Measurements from ENCODE around the gene HSPG2. TPM values are rescaled to one million over a fixed set of nuclear protein-coding genes. Genes with fewer than 3 reads are reported as not detected.

HSPG2 gene
- total and polyA plus RNA-seq, 9 of the 15 experiments (the other 6 are each of a cell fraction or from before 2014, with no cell fraction given), result 0.14 to 160 (median 15.7) TPM

DNA sequence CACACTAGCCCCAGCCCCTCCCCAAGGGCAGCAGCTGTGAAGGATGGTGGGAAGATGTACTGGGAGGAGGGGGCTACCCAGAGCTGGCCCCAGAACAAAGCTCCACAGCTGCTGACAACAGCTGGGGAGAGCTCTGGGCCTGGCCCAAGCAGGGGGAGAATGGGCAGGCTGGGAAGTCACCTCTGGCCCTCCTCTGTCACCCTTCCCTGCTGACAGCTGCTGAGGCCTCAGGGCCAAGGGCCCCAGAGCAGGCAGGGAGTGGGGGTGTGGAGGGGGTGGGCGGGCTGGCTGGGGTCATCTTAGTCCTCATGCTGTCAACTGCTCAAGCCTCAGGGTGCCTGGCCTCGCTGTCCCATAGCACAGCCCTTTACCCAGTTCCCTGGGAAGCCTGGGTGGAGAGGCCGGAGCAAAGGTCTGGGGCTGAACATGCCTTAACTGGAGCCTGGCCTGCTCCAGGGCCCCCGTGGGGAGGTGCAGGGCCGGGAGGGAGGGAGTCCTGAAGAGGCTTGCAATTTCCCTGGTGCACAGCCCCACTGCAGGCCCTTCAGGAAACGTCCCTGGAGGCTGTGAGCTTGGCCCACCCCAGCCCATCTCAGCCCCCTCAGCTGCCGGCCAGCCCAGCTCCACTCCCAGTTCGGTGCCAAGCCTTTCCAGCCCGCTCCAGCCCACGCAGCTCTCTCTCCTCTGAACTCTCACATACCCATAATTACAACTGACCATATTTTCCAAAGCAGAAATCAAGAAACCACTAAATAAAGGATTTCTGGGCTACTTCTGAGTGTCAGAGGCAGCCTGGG, 25.7 kb downstream of the HSPG2 start (continued):
- TF ChIP-seq, protein P1, sequence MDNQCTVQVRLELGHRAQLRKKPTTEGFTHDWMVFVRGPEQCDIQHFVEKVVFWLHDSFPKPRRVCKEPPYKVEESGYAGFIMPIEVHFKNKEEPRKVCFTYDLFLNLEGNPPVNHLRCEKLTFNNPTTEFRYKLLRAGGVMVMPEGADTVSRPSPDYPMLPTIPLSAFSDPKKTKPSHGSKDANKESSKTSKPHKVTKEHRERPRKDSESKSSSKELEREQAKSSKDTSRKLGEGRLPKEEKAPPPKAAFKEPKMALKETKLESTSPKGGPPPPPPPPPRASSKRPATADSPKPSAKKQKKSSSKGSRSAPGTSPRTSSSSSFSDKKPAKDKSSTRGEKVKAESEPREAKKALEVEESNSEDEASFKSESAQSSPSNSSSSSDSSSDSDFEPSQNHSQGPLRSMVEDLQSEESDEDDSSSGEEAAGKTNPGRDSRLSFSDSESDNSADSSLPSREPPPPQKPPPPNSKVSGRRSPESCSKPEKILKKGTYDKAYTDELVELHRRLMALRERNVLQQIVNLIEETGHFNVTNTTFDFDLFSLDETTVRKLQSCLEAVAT (IDR thresholded peaks at IDR 0.05), result 0 out of 4 replicates have a peak, but pooled peaks of 1 of the 2 experiments have one; percentile 25
- TF ChIP-seq PHF20 (IDR thresholded peaks at IDR 0.05; ENCODE audit: partially characterized antibody) (peak; percentile 8), ZNF217 (CRISPR knock-in tag; IDR thresholded peaks at IDR 0.05) (peak; percentile 67; the same call in 1 of the 2 replicates), PTBP1 (IDR thresholded peaks at IDR 0.05; ENCODE audit: low read depth, low read length) (0 out of 2 replicates have a peak, but pooled peaks have one; percentile 13), ZNF282 (CRISPR knock-in tag; IDR thresholded peaks at IDR 0.05) (no peak), SRSF3 (IDR thresholded peaks at IDR 0.05; ENCODE audit: insufficient read depth, low read length) (no peak), RBFOX2 (IDR thresholded peaks at IDR 0.05; ENCODE audit: low read depth, low read length) (0 out of 2 replicates have a peak, but pooled peaks have one; percentile 15)
- TF ChIP-seq, protein P2, sequence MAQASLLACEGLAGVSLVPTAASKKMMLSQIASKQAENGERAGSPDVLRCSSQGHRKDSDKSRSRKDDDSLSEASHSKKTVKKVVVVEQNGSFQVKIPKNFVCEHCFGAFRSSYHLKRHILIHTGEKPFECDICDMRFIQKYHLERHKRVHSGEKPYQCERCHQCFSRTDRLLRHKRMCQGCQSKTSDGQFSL (CRISPR knock-in tag; IDR thresholded peaks at IDR 0.05), result 0 out of 2 replicates have a peak, but pooled peaks have one; percentile 38
- TF ChIP-seq, protein P2 (tag; IDR thresholded peaks at IDR 0.05), result no peak
- TF ChIP-seq, protein P3, sequence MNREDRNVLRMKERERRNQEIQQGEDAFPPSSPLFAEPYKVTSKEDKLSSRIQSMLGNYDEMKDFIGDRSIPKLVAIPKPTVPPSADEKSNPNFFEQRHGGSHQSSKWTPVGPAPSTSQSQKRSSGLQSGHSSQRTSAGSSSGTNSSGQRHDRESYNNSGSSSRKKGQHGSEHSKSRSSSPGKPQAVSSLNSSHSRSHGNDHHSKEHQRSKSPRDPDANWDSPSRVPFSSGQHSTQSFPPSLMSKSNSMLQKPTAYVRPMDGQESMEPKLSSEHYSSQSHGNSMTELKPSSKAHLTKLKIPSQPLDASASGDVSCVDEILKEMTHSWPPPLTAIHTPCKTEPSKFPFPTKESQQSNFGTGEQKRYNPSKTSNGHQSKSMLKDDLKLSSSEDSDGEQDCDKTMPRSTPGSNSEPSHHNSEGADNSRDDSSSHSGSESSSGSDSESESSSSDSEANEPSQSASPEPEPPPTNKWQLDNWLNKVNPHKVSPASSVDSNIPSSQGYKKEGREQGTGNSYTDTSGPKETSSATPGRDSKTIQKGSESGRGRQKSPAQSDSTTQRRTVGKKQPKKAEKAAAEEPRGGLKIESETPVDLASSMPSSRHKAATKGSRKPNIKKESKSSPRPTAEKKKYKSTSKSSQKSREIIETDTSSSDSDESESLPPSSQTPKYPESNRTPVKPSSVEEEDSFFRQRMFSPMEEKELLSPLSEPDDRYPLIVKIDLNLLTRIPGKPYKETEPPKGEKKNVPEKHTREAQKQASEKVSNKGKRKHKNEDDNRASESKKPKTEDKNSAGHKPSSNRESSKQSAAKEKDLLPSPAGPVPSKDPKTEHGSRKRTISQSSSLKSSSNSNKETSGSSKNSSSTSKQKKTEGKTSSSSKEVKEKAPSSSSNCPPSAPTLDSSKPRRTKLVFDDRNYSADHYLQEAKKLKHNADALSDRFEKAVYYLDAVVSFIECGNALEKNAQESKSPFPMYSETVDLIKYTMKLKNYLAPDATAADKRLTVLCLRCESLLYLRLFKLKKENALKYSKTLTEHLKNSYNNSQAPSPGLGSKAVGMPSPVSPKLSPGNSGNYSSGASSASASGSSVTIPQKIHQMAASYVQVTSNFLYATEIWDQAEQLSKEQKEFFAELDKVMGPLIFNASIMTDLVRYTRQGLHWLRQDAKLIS (CRISPR knock-in tag; IDR thresholded peaks at IDR 0.05), result no peak
- TF ChIP-seq, protein P4, sequence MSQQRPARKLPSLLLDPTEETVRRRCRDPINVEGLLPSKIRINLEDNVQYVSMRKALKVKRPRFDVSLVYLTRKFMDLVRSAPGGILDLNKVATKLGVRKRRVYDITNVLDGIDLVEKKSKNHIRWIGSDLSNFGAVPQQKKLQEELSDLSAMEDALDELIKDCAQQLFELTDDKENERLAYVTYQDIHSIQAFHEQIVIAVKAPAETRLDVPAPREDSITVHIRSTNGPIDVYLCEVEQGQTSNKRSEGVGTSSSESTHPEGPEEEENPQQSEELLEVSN (IDR thresholded peaks at IDR 0.05; ENCODE audit: borderline replicate concordance in 1 of 2, extremely low read depth in 1 of 2, insufficient read depth in 1 of 2, insufficient read length in 1 of 2, low read depth in 1 of 2, low read length in 1 of 2, poor library complexity in 1 of 2, severe bottlenecking in 1 of 2), result peak in 1 of 2 experiments; percentile 16
